Spleen (tissue), 11 donors: ENCODE data around the gene FADS6. TPM values are rescaled to one million over a fixed set of nuclear protein-coding genes. Genes with fewer than 3 reads are reported as not detected.

Experiments used
- DNase-seq: peaks from one replicate; pipeline ENCODE4 v3.0.0-alpha.2; 2020
- H3K27ac ChIP-seq, 8 donors: fragments of 200-600 bp; sonication (generic) in 7 of 8; 1 replicate in 4 of 8; 2 replicates in 4 of 8; pipeline versions ENCODE4 v1.5.0 to v1.8.0; 2016 to 2021; ENCODE audit warnings: inconsistent platforms in 4 of 8, mild to moderate bottlenecking in 4 of 8, moderate library complexity in 1 of 8
- H3K27me3 ChIP-seq, 7 donors: fragments of 200-600 bp; sonication (generic) in 6 of 7; replicated peaks in 1 of 7; 1 replicate in 4 of 7; 2 replicates in 3 of 7; pipeline versions ENCODE4 v1.5.0 to v1.8.0; 2016 to 2021; ENCODE audit warnings: inconsistent platforms in 3 of 7, mild to moderate bottlenecking in 1 of 7
- H3K36me3 ChIP-seq, 6 donors: fragments of 200-600 bp; sonication (generic) in 5 of 6; 1 replicate in 4 of 6; 2 replicates in 2 of 6; pipeline versions ENCODE4 v1.5.0 to v1.8.0; 2016 to 2021; ENCODE audit warnings: inconsistent platforms in 2 of 6
- H3K4me1 ChIP-seq, 6 donors: fragments of 200-600 bp; sonication (generic) in 5 of 6; 1 replicate in 3 of 6; 2 replicates in 3 of 6; pipeline versions ENCODE4 v1.5.0 to v1.8.0; 2016 to 2021; ENCODE audit warnings: inconsistent platforms in 3 of 6
- H3K4me3 ChIP-seq, 8 donors: fragments of 200-600 bp; sonication (generic) in 7 of 8; 1 replicate in 4 of 8; 2 replicates in 4 of 8; pipeline versions ENCODE4 v1.5.0 to v1.8.0; 2016 to 2021; ENCODE audit warnings: inconsistent platforms in 4 of 8, mild to moderate bottlenecking in 4 of 8, moderate library complexity in 2 of 8
- H3K9me3 ChIP-seq, 8 donors: fragments of 200-600 bp; sonication (generic) in 7 of 8; 1 replicate in 4 of 8; 2 replicates in 4 of 8; pipeline versions ENCODE4 v1.5.0 to v1.8.0; 2016 to 2021; ENCODE audit warnings: inconsistent platforms in 4 of 8
- CTCF ChIP-seq, 11 experiments: fragments of 200-600 bp in 7 of 11; fragments of 450-650 bp in 4 of 11; sonication (generic) in 4 of 11; IDR thresholded peaks in 8 of 11; conservative IDR thresholded peaks in 3 of 11; 1 replicate in 7 of 11; 2 replicates in 4 of 11; pipeline versions ENCODE4 v1.4.0 to v1.8.0; 2016 to 2021; ENCODE audit warnings: antibody characterized with exemption in 11 of 11, inconsistent platforms in 4 of 11, mild to moderate bottlenecking in 1 of 11
- POLR2A ChIP-seq, 3 donors: fragments of 450-650 bp; IDR thresholded peaks; one replicate each; pipeline ENCODE4 v1.5.1; 2017; ENCODE audit warnings: antibody characterized with exemption in 3 of 3, mild to moderate bottlenecking in 1 of 3
- POLR2AphosphoS5 ChIP-seq, 3 donors: sonication (generic); formaldehyde crosslinking; IDR thresholded peaks; one replicate each; pipeline ENCODE4 v1.5.1; 2017; ENCODE audit warnings: antibody characterized with exemption in 3 of 3
- WGBS, 5 donors: extraction: QIAGEN DNeasy Blood & Tissue Kit in 3 of 5; methylation state at CpG; one replicate each; pipeline versions ENCODE4 v1.1.5 to v1.1.7; 2013 to 2018; 5-methylcytosine and 5-hydroxymethylcytosine counted together
- intact Hi-C: fragments of 100-400 bp; cut with DNase I; formaldehyde crosslinking; loops from one replicate; pipeline ENCODE4 v1.15.0; 2023; ENCODE audit warnings: low total_unique reads
- polyA plus RNA-seq, 3 donors: library from polyadenylated mRNA; stranded (reverse); fragments of 200-250 nt; gene quantifications; one replicate each; pipeline ENCODE4 v1.2.1, GENCODE V29; 2013
- total RNA-seq, 7 donors: library from RNA; depleted of rRNA in 3 of 7; stranded (reverse); fragments of >200 nt in 3 of 7; fragmentation: NEBNext Ultra II Directional in 4 of 7; extraction: Animal tissue kit (Norgen Biotek cat#: 25700) in 4 of 7; gene quantifications; one replicate each; pipeline versions ENCODE4 v1.1.0 to v1.2.1, GENCODE V29; 2016 to 2021
- donor health status: healthy with polysubstance abuse.
- donor health status: DM: no; HTN: no; CAD: no; lungs with moderate emphysema.
- donor health status: DM: no; HTN: no; CAD: no.
- donor health status: Bipolar disorder and iron deficiency.
- donor health status: healthy.
- donor health status: DM: no; HTN: no; CAD: no.
- donor health status: DM: yes; HTN: yes; CAD: no.

The FADS6 gene
- total and polyA plus RNA-seq, 10 donors, result 0.13 to 8.8 (median 3.3) TPM

- no peaks in the 10 kb centered on the region for H3K9me3 ChIP-seq
- TF ChIP-seq CTCF (IDR thresholded peaks at IDR 0.05 in 8 of 11, conservative IDR thresholded peaks at IDR 0.05 in 3 of 11) (no peak), POLR2AphosphoS5 (IDR thresholded peaks at IDR 0.05) (no peak), POLR2A (IDR thresholded peaks at IDR 0.05) (no peak)
- peaks cover 0 to 58% (median 6%) of the 10 kb centered on the region in 7 donors for H3K27me3 ChIP-seq
- H3K36me3 ChIP-seq, result no peaks in the 10 kb centered on the region
- DNase-seq, result no peak
- H3K4me1 ChIP-seq, result no peaks in the 10 kb centered on the region
- 84 to 92% (median 86%) methylated on average over 9 of the region's 9 CpGs for WGBS, 5 donors
- no peak overlapping the region for H3K4me3 ChIP-seq
- H3K27ac ChIP-seq, result no peak overlapping the region
- intact Hi-C loops, result no loop called here
Observed at GRCh38 chr17:74903034-74903433, 9.6 kb upstream of the FADS6 start.

- H3K9me3 ChIP-seq, result no peaks in the 10 kb centered on the region
- peaks cover 0 to 58% (median 6%) of the 10 kb centered on the region in 7 donors for H3K27me3 ChIP-seq
- 40 to 54% (median 48%) methylated on average over 11 to 14 of the region's 14 CpGs for WGBS, 5 donors
- H3K4me3 ChIP-seq, result no peak overlapping the region
- intact Hi-C loops, result no loop called here
- H3K36me3 ChIP-seq, result no peaks in the 10 kb centered on the region
- TF ChIP-seq POLR2A (IDR thresholded peaks at IDR 0.05) (no peak), POLR2AphosphoS5 (IDR thresholded peaks at IDR 0.05) (no peak), CTCF (IDR thresholded peaks at IDR 0.05 in 8 of 11, conservative IDR thresholded peaks at IDR 0.05 in 3 of 11) (no peak)
- no peaks in the 10 kb centered on the region for H3K4me1 ChIP-seq
- no peak overlapping the region for H3K27ac ChIP-seq
- DNase-seq, result no peak
Observed at GRCh38 chr17:74901353-74902135, 8.1 kb upstream of the FADS6 start.

- DNase-seq, result no peak
- no peak overlapping the region for H3K4me3 ChIP-seq
- H3K36me3 ChIP-seq, result no peaks in the 10 kb centered on the region
- TF ChIP-seq POLR2A (IDR thresholded peaks at IDR 0.05), result no peak
- peaks cover 0 to 60% (median 6%) of the 10 kb centered on the region in 7 donors for H3K27me3 ChIP-seq
- 85 to 94% (median 86%) methylated on average over 8 of the region's 8 CpGs for WGBS, 5 donors
- H3K9me3 ChIP-seq, result no peaks in the 10 kb centered on the region
- intact Hi-C loops, result no loop called here
- H3K4me1 ChIP-seq, result no peaks in the 10 kb centered on the region
- no peak overlapping the region for H3K27ac ChIP-seq
Observed at GRCh38 chr17:74900208-74900607, 6.8 kb upstream of the FADS6 start.

GRCh38 chr17:74898376-74898946 is 5.0 kb upstream of the FADS6 start:
- Histone ChIP-seq H3K4me1 (peaks cover 0 to 7% (median 5%) of the 10 kb centered on the region in 6 donors), H3K27ac (no peak overlapping the region), H3K4me3 (no peak overlapping the region), H3K9me3 (no peaks in the 10 kb centered on the region), H3K27me3 (peaks cover 0 to 60% (median 19%) of the 10 kb centered on the region in 7 donors), H3K36me3 (no peaks in the 10 kb centered on the region)
- no peak for DNase-seq
- WGBS, 5 donors, result 84 to 91% (median 87%) methylated on average over 11 of the region's 11 CpGs
- TF ChIP-seq POLR2AphosphoS5 (IDR thresholded peaks at IDR 0.05) (no peak), POLR2A (IDR thresholded peaks at IDR 0.05) (no peak), CTCF (IDR thresholded peaks at IDR 0.05 in 8 of 11, conservative IDR thresholded peaks at IDR 0.05 in 3 of 11) (no peak)
- intact Hi-C loops, result no loop called here
